ENCODE measurements around the gene RAB10.
"Not testable (repeated sequence)": the region's sequence is repeated elsewhere in the genome, so short reads cannot be mapped to it uniquely, and the experiment has no call there.

The RAB10 gene

GRCh38 chr2:26100384-26100783 is 66.5 kb downstream of the RAB10 start:
- DNase-seq: no peak

GRCh38 chr2:26103752-26104151 is 69.9 kb downstream of the RAB10 start:
- no peak for DNase-seq

- DNase-seq: not testable (repeated sequence)
Observed at GRCh38 chr2:26108701-26109100, 74.8 kb downstream of the RAB10 start.

DNA sequence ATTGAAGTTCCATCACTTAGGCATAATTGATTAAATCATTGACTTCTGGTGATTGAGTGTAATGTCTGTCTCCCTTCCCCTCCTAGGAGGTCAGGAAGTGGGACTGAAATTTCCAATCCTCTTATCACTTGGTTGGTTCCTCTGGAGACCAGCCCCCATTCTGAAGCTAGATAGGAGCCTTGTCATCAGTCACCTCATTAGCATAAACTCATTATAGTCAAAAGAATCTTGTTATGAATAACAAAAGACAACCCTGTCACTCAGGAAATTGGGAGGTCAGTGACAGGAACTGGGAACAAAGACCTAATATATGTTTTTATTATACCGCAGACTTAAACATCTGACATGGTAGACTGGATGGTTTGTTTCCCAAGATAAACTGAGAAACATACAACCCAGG is 78.3 kb downstream of the RAB10 start:
- DNase-seq: no peak

GRCh38 chr2:26114151-26114550 is 80.3 kb downstream of the RAB10 start:
- DNase-seq: no peak

GRCh38 chr2:26118682-26119081 is 84.8 kb downstream of the RAB10 start:
- DNase-seq: no peak

DNA sequence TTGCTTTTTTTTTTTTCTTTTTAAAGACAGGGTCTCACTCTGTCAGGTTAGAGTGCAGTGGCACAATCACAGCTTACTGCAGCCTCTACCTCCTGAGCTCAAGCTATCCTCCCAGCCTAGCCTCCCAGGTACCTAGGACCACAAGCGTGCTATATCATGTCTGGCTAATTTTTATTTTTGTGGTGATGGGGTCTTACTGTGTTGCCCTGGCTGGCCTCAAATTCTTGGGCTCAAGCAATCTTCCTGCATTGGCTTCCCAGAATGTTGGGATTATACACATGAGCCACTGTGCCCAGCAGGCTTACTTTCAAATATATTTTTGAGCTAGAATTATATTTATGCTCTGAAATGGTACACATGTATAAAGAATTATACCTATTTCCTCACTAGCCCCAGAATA is 85.6 kb downstream of the RAB10 start:
- DNase-seq: no peak

- no peak for DNase-seq
Observed at GRCh38 chr2:26122630-26123029, 88.7 kb downstream of the RAB10 start.

DNA sequence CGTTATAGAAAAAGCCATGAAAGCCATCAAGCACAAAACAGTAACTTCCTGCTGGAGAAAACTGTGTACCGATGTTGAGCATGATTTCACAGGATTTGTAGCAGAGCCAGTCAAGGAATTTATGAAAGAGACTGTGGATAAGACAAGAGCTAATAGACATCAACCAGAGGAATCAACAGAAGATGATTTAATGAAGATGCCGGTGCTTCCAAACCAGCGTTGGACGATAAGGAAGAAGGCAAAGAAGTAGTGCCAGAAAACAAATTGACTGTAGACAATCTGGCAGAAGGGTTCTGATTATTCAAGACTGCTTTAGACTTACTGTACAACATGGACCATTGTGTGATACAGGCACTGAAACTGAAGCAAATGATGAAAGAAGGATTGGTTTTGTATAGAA is 89.5 kb downstream of the RAB10 start:
- DNase-seq: no peak

- no peak for DNase-seq
Observed at GRCh38 chr2:26126074-26126473, 92.2 kb downstream of the RAB10 start.

DNA sequence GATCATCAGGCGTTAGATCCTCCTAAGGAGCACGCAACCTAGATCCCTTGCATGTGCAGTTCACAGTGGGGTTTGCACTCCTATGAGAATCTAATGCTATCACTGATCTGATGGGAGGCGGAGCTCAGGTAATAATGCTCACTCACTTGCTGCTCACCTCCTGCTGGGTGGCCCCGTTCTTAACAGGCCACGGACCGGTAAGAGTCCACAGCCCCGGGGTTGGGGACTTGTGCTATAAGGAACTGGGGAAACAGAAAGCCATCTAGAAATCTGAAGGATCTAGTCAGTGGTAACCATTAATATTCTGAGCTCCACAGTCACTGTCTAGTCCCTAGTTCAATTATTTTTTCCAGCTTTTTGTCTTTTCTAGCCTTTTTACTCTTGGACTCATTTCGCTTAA is 94.3 kb downstream of the RAB10 start:
- DNase-seq: no peak

GRCh38 chr2:26130763-26131162 is 96.9 kb downstream of the RAB10 start:
- no peak for DNase-seq

DNA sequence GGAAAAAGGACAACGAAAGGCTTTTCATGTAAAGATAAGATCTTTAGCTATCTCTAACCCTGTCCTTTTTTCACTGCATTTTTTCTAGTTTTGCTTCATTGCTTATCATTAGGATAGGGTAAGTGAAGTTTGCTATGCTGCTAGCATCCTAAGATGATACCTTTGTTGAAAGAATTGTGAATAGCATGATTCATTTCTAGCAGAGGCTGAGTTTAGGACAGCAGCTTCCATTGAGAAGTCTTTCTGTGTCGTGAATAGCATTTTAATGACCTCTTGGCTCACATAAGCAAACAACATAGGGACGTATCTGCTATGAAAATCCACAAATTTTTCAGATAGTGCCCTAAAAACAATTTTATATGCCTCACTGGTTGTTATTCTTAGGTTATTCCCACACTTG is 102.6 kb downstream of the RAB10 start:
- no peak for DNase-seq

DNA sequence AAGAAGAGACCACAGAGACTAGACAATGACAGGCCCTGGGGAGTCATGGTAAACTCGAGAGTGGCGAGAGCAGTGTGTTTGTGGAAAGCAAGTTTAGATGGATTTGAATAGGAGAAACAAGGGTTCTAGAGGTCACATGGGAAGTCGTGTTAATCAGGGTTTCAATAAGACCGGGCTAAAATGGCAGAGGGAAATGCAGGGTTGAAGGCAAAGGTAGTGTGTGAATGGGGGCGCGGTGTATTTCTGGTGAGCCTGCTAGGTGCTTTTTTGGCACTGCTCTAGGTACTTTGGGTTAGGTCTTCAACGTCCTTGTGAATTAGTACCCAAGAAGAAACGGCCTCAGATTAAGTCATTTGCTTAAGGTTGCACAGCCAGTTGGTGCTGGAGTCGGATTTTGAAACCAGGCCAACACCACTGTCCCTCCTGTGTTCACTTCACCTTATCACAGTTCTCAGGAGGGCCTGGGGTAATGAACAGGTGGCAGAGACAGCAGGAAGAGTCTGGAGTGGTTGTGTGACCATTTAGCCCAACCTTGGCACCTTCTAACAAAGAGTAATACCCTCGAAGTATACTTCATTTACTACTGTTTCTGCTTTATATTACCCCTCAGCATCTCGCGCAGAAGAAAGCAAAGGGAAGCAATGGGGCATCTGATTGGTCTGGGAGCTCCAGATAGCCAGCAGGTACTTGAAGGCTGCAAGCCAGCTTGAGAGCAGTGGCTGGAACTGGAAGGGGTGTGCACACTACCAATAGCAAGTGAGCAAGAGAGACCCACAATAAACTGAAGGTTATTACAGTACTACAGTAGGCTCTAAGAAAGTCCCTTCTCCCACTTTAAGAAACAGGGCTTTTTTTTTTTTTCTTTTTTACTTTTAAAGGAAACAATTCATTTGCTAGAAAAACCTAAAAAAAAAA is 105.6 kb downstream of the RAB10 start:
- DNase-seq: no peak

- no peak for DNase-seq
Observed at GRCh38 chr2:26141145-26141769, 107.4 kb downstream of the RAB10 start.

DNA sequence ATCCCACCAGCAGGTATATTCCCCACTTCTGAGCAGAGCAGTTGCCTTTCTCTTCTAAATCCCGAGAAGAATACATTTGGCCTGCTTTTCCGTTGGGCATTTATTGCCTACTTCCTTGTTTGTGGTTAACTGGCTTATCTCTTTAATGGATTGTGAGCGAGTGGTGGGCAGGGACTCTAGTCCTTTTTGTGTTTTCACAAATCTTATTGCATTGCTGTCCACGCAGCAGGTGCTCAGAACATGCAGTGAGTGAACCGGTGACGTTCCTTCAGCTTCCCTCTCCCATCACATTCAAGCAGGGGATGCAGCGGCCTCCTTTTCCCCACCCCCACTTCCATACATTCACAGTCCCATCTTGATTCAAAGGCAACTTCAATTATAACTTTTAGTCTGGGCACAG is 110.1 kb downstream of the RAB10 start:
- peak; percentile 65 for DNase-seq

DNA sequence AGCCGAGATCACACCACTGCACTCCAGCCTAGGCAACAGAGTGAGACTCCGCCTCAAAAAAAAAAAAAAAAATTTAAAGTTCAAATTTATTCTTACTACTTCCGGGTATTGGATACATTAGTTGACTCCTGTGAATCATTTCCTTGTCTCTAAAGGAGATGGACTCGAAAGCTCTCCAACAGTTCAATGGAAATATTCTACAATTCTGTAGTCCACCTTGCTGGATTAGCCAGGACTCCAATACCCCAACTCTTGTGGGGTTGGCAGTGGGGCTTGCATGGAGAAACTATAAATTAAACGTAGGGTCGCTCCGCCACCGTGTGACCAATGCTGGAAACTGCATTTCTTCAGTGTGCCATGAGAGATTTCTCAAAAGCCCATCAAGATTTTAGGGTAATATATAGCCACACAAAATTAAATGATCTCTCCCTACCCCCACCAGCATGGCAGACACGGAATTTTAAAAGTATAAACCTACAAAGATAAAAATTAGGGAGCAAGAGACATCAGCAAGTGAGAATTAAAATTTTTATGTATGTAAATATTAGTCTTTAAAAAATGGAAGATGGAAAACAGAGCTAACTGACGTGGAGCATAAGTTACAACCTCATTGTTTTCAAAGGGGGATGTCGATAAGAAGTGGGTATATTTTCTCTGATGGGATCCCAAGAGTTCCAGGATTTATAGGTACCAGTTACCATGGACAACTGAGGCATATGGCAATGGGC is 111.2 kb downstream of the RAB10 start:
- peak; percentile 32 for DNase-seq

- no peak for DNase-seq
Observed at GRCh38 chr2:26148501-26148900, 114.6 kb downstream of the RAB10 start.

- DNase-seq: no peak
Observed at GRCh38 chr2:26150243-26150642, 116.4 kb downstream of the RAB10 start.

- no peak for DNase-seq
Observed at GRCh38 chr2:26157580-26157979, 123.7 kb downstream of the RAB10 start.

- no peak for DNase-seq
Observed at GRCh38 chr2:26161926-26162325, 128.0 kb downstream of the RAB10 start.

DNA sequence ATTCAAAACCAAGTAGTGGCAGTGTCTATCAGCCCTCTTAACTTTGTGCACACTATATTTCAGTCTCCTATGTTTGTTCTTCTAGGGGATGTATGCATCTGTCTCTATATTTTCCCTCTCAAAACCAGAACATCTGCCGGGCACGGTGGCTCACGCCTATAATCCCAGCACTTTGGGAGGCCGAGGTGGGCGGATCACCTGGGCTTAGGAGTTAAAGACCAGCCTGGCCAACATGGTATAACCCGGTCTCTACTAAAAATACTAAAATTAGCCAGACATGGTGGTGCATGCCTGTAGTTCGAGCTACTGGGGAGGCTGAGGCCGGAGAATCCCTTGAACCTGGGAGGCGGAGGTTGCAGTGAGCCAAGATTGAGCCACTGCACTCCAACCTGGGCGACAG is 129.1 kb downstream of the RAB10 start:
- DNase-seq: no peak

DNA sequence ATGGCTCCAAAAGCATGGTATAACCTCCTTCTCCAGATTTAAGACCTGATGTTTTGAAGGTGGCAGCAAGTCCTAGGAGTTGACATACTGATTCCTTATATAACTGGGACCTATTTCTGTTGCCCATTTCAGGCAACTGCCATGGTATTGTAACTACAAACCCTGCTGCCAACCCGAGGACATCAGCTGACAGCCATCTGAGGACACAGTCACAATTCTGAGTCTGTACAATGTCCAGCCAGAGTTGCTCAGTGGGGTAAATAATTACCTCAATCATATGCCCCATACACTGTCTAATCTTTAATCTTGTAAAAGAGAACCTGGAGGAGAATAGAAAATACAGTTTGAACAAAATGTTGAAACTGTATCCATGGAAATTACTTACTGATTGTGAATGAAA is 130.3 kb downstream of the RAB10 start:
- no peak for DNase-seq

Measured in GF-D8 (cell line).